GM19238 (cell line): ENCODE measurements around the gene INSYN1.

Source experiments
- DNase-seq: peaks from one replicate; pipeline ENCODE4 v3.0.0; 2011; ENCODE audit warnings: low spot score; ENCODE audit not compliant: insufficient read length

Gene INSYN1

DNA sequence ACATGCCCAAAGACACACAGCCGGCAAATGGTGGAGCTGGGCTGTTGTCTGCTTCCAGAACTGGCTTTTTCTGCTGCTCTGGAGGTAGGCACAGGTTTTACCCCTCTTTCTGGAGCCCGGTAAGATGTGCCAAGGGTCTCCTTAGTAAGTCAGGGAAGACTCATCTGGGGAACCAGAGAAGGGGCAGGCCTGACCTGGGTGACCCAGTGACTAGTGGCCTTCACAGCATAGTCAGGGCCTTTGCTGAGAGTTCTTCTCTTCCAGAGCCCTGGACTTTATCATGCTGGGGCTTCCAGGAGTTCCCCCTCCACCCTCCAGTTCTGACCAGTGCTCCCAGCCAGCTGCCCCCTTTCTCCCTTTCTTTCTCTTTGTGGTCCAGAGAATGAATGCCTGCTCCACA is 65.8 kb downstream of the INSYN1 start:
- DNase-seq, result no peak

DNA sequence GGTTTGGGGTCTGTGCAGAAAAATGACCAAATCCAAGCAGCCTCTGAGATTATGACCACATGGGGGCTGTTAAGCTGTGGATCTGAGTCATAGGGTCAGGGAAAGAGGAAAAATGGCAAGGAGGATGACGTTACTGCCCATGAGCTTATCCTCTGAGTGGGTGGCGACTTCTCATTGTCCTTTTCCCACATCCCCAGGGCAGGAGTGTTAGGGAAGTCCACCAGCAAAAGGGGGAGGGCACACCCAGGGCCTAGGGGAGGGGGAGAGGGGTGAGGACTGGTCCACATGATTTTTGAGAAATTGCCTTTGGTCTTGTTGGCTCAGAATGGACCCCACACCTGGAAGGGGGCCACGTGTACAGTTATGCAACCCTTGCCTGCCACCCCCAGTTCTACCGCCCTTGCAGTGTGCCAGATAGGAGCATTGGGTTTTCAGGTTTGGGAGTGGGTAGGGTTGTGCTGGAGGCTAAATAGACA is 66.3 kb downstream of the INSYN1 start:
- DNase-seq, result no peak

DNA sequence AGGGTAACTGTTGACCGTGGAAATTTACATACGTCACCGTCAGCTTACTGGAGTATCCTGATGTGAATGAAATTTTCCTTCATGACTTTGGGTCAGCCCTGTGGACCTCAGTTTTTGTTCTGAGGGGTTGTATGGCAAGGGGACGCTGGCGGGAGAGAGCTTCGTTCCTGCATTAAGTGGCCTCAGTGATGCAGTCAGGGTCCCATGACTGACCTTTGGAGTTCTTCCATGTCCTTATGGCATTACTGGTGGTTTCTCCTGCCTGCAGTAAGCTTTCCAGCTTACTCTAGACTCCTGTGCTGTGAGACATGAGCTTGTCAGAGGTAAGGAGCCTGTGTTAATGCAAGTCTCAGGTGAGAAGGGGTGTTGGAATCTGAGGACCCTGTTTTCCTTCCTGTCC is 67.2 kb downstream of the INSYN1 start:
- DNase-seq, result no peak
